A549 (cell line): ENCODE data around the gene CHAD. TPM values are rescaled to one million over a fixed set of nuclear protein-coding genes. Genes with fewer than 3 reads are reported as not detected.

Experiments
- ATAC-seq, 2 experiments: fragments of 200-7000 bp in 1 of 2; fragments of >200 bp in 1 of 2; cut with Nextera tagmentation in 1 of 2; cut with Tn5 transposase in 1 of 2; 3 replicates each; pipeline versions ENCODE4 v1.8.0 to v1.9.1; 2018 to 2020; ENCODE audit warnings: mild to moderate bottlenecking in 1 of 2, moderate library complexity in 1 of 2
- CTCF ChIA-PET: fragments of 300-600 bp; sonication (Branson Sonifier 250); formaldehyde crosslinking; extraction: SDS; loops from one replicate; lab custom pipeline; 2021; ENCODE audit warnings: antibody characterized with exemption, inconsistent platforms; lab: Yijun Ruan, JAX
- POLR2A ChIA-PET: fragments of 350-600 bp; formaldehyde crosslinking; extraction: SDS; loops from one replicate; lab custom pipeline; 2021; ENCODE audit warnings: antibody characterized with exemption, inconsistent platforms; lab: Yijun Ruan, JAX
- DNase-seq, 2 experiments: peaks; one replicate each; pipeline versions ENCODE4 v3.0.0 to v3.0.0-alpha.2; 2011 to 2016; ENCODE audit warnings: low read depth in 1 of 2, low spot score in 1 of 2
- FAIRE-seq: peaks from 2 replicates; lab custom pipeline; 2011; peaks lifted over from hg19 to GRCh38; lab: Jason Lieb, UNC
- H3K27ac ChIP-seq, 2 experiments: fragments of >200 bp; sonication (Bioruptor Twin); formaldehyde crosslinking; 3 replicates each; pipeline ENCODE4 v1.5.1; 2016 to 2017
- H3K4me1 ChIP-seq: fragments of >200 bp; sonication (Bioruptor Twin); formaldehyde crosslinking; 3 replicates; pipeline ENCODE4 v1.6.1; 2016
- H3K4me2 ChIP-seq: fragments of >200 bp; sonication (Bioruptor Twin); formaldehyde crosslinking; 3 replicates; pipeline ENCODE4 v1.6.1; 2016
- H3K4me3 ChIP-seq: fragments of >200 bp; sonication (Bioruptor Twin); formaldehyde crosslinking; 3 replicates; pipeline ENCODE4 v1.5.1; 2016
- H3K9me3 ChIP-seq: fragments of >200 bp; sonication (Bioruptor Twin); formaldehyde crosslinking; 3 replicates; pipeline ENCODE4 v1.6.1; 2016
- CHD4 ChIP-seq: fragments of 200-600 bp; sonication (generic); IDR thresholded peaks from 2 replicates; pipeline ENCODE4 v1.6.1; 2016; ENCODE audit warnings: antibody characterized with exemption, mild to moderate bottlenecking, borderline replicate concordance
- CTCF ChIP-seq: fragments of >200 bp; sonication (Bioruptor Twin); formaldehyde crosslinking; IDR thresholded peaks from 3 replicates; pipeline ENCODE4 v1.5.1; 2016
- ELK1 ChIP-seq: fragments of 150-350 bp; IDR thresholded peaks from 2 replicates; pipeline ENCODE4 v1.6.1; 2014; ENCODE audit warnings: low read depth, mild to moderate bottlenecking, low read length
- FOSB ChIP-seq: fragments of 250-450 bp; sonication (Bioruptor Pico); IDR thresholded peaks from 2 replicates; pipeline ENCODE4 v1.5.0; 2020; ENCODE audit warnings: mild to moderate bottlenecking, moderate library complexity
- HEYL ChIP-seq: fragments of 250-450 bp; sonication (Bioruptor Pico); IDR thresholded peaks from 2 replicates; pipeline ENCODE4 v1.8.0; 2021; ENCODE audit warnings: mild to moderate bottlenecking, moderate library complexity
- HMGXB4 ChIP-seq: fragments of 250-450 bp; sonication (Bioruptor Pico); IDR thresholded peaks from 2 replicates; pipeline ENCODE4 v1.5.0; 2021; ENCODE audit warnings: mild to moderate bottlenecking, moderate library complexity, borderline replicate concordance
- JUN ChIP-seq, 2 experiments: fragments of >200 bp; sonication (Bioruptor Twin); formaldehyde crosslinking; IDR thresholded peaks; 2 replicates in 1 of 2; 3 replicates in 1 of 2; pipeline ENCODE4 v1.6.1; 2016 to 2017
- JUNB ChIP-seq: fragments of >200 bp; sonication (Bioruptor Twin); formaldehyde crosslinking; IDR thresholded peaks from 2 replicates; pipeline ENCODE4 v1.6.1; 2016
- KDM5A ChIP-seq: fragments of 200-600 bp; sonication (generic); IDR thresholded peaks from 2 replicates; pipeline ENCODE4 v1.6.1; 2016; ENCODE audit warnings: antibody characterized with exemption, mild to moderate bottlenecking
- NFE2L2 ChIP-seq: fragments of 150-350 bp; conservative IDR thresholded peaks from 2 replicates; pipeline ENCODE4 v1.6.1; 2014; ENCODE audit warnings: low read length
- POLR2AphosphoS2 ChIP-seq: conservative IDR thresholded peaks from 2 replicates; pipeline ENCODE4 v1.6.1; 2012; ENCODE audit warnings: low read length, improper control_type of control experiment, inconsistent platforms
- RAD21 ChIP-seq, 2 experiments: fragments of >200 bp in 1 of 2; sonication (Bioruptor Twin) in 1 of 2; formaldehyde crosslinking in 1 of 2; IDR thresholded peaks in 1 of 2; conservative IDR thresholded peaks in 1 of 2; 2 replicates in 1 of 2; 3 replicates in 1 of 2; pipeline ENCODE4 v1.6.1; 2012 to 2018; ENCODE audit warnings: inconsistent platforms in 1 of 2
- RFX5 ChIP-seq: fragments of 450-650 bp; IDR thresholded peaks from 2 replicates; pipeline ENCODE4 v1.7.1; 2014; ENCODE audit warnings: antibody characterized with exemption, mild to moderate bottlenecking, moderate library complexity
- RNF2 ChIP-seq: fragments of 200-600 bp; sonication (generic); IDR thresholded peaks from 2 replicates; pipeline ENCODE4 v1.6.1; 2016; ENCODE audit warnings: low read depth, mild to moderate bottlenecking, antibody characterized with exemption, moderate library complexity, borderline replicate concordance
- TFCP2L1 ChIP-seq: fragments of 250-450 bp; sonication (Bioruptor Pico); IDR thresholded peaks from 2 replicates; pipeline ENCODE4 v1.5.0; 2021; ENCODE audit warnings: mild to moderate bottlenecking
- USF2 ChIP-seq: fragments of 450-650 bp; IDR thresholded peaks from 2 replicates; pipeline ENCODE4 v1.6.1; 2014; ENCODE audit warnings: antibody characterized with exemption
- ZNF302 ChIP-seq: fragments of 250-450 bp; sonication (Bioruptor Pico); IDR thresholded peaks from 2 replicates; pipeline ENCODE4 v1.9.0; 2021; ENCODE audit warnings: inconsistent platforms, mild to moderate bottlenecking, moderate library complexity
- ZSCAN20 ChIP-seq: fragments of 250-450 bp; sonication (Bioruptor Pico); IDR thresholded peaks from 2 replicates; pipeline ENCODE4 v1.8.0; 2022; ENCODE audit warnings: mild to moderate bottlenecking, moderate library complexity
- WGBS: methylation state at CpG from one replicate; pipeline ENCODE4 v1.1.6; 2017; ENCODE audit errors: missing lambda C conversion rate; 5-methylcytosine and 5-hydroxymethylcytosine counted together
- polyA plus RNA-seq, 4 experiments: library from polyadenylated mRNA; depleted of rRNA in 3 of 4; stranded (reverse); fragments of >200 nt; fragmentation: RNase III in 1 of 4; extraction: RNeasy Plus Mini Kit Qiagen cat#74134 plus additional on column Dnase treatment in 1 of 4; gene quantifications; 2 replicates in 3 of 4; 3 replicates in 1 of 4; pipeline ENCODE4 v1.2.3, GENCODE V29; 2011 to 2017

CHAD gene
- polyA plus RNA-seq, 2 of the 4 experiments (the other 2 are of a cell fraction) = not detected

GRCh38 chr17:50469208-50469605 is 527 bp upstream of the CHAD start:
- TF ChIP-seq RAD21 (conservative IDR thresholded peaks at IDR 0.05 in 1 of 2, IDR thresholded peaks at IDR 0.05 in 1 of 2) (no peak), TFCP2L1 (CRISPR knock-in tag) (no peak), CTCF (no peak), JUNB (no peak), USF2 (no peak), POLR2AphosphoS2 (no peak), HEYL (CRISPR knock-in tag) (no peak), JUN (IDR thresholded peaks at IDR 0.05) (no peak), FOSB (CRISPR knock-in tag) (no peak), KDM5A (no peak), ELK1 (no peak), RNF2 (no peak), NFE2L2 (no peak)
- Histone ChIP-seq H3K9me3 (no peaks in the 10 kb centered on the region), H3K27ac (no peak overlapping the region), H3K4me3 (no peak overlapping the region), H3K4me1 (peaks cover 16% of the 10 kb centered on the region), H3K4me2 (no peak overlapping the region)
- FAIRE-seq = no peak
- 95% methylated on average over 36 of the region's 37 CpGs for WGBS
- no peak for DNase-seq
- ChIA-PET POLR2A (no interaction called here), CTCF (interaction anchor here (1.3 to 19.6 kb wide), 3 partner anchors 6 to 82 kb away, joined by 4 to 238 read pairs (median 5); partner anchors contain the start of gene RSAD1)
- no peak for ATAC-seq

- ChIA-PET CTCF (interaction anchor here (1.0 to 19.6 kb wide), 5 partner anchors 7 to 71 kb away, joined by 3 to 238 read pairs (median 7); partner anchors contain the start of genes LRRC59 and RSAD1), POLR2A (no interaction called here)
- no peak for FAIRE-seq
- TF ChIP-seq ZSCAN20 (CRISPR knock-in tag) = no peak
- no peak for TF ChIP-seq ZNF302 (CRISPR knock-in tag)
- no peak for TF ChIP-seq CHD4
- no peak for TF ChIP-seq RFX5
- TF ChIP-seq HMGXB4 (CRISPR knock-in tag) = no peak
- no peak for TF ChIP-seq RAD21 (conservative IDR thresholded peaks at IDR 0.05 in 1 of 2, IDR thresholded peaks at IDR 0.05 in 1 of 2)
- ATAC-seq = no peak
- Histone ChIP-seq H3K4me2 (no peak overlapping the region), H3K4me1 (peaks cover 16% of the 10 kb centered on the region), H3K9me3 (no peaks in the 10 kb centered on the region), H3K4me3 (no peak overlapping the region), H3K27ac (no peak overlapping the region)
- WGBS = 72% methylated on average over 8 of the region's 13 CpGs
- DNase-seq = no peak
These were observed 801 bp downstream of the CHAD start for GRCh38 chr17:50467855-50468303.
